SU-DHL-6 (cell line): ENCODE measurements around the gene OGDH.

ENCODE experiments used
- H2AFZ ChIP-seq: fragments of 200-600 bp; sonication (generic); 2 replicates; pipeline ENCODE4 v1.6.1; 2014; ENCODE audit warnings: low read depth, mild to moderate bottlenecking, moderate library complexity, mixed read lengths, antibody characterized with exemption, low read length; ENCODE audit not compliant: severe bottlenecking
- H3F3A ChIP-seq: fragments of 200-600 bp; shearing (Covaris generic); 2 replicates; pipeline ENCODE4 v1.6.0; 2016; ENCODE audit warnings: antibody characterized with exemption, mild to moderate bottlenecking; ENCODE audit not compliant: insufficient read depth
- H3K27ac ChIP-seq: fragments of 200-600 bp; sonication (generic); 2 replicates; pipeline ENCODE4 v1.5.1; 2016; ENCODE audit warnings: low read depth, mild to moderate bottlenecking, low read length, moderate library complexity, mixed read lengths
- H3K27me3 ChIP-seq: fragments of 200-600 bp; sonication (generic), shearing (Covaris generic); 2 replicates; pipeline ENCODE4 v1.6.0; 2014; ENCODE audit warnings: mild to moderate bottlenecking, low read length
- H3K36me3 ChIP-seq: fragments of 200-600 bp; sonication (generic); 2 replicates; pipeline ENCODE4 v1.6.1; 2014; ENCODE audit warnings: mild to moderate bottlenecking, low read length, mixed read lengths
- H3K4me2 ChIP-seq: fragments of 300-600, 200-600 bp; shearing (Covaris generic), sonication (generic); 2 replicates; pipeline ENCODE4 v1.6.0; 2014; ENCODE audit warnings: low read length, low read depth, mild to moderate bottlenecking; ENCODE audit not compliant: poor library complexity, severe bottlenecking
- H3K4me3 ChIP-seq: fragments of 200-600 bp; sonication (generic); 2 replicates; pipeline ENCODE4 v1.5.1; 2014; ENCODE audit warnings: antibody characterized with exemption, low read length, mild to moderate bottlenecking, mixed read lengths; ENCODE audit not compliant: insufficient read depth, poor library complexity, severe bottlenecking
- H3K79me2 ChIP-seq: fragments of 200-600 bp; sonication (generic); 2 replicates; pipeline ENCODE4 v1.6.1; 2014; ENCODE audit warnings: mild to moderate bottlenecking, low read length, moderate library complexity; ENCODE audit not compliant: insufficient read depth
- H3K9ac ChIP-seq: fragments of 200-600 bp; sonication (generic); 2 replicates; pipeline ENCODE4 v1.7.0; 2014; ENCODE audit warnings: mild to moderate bottlenecking, low read length
- H3K9me2 ChIP-seq: fragments of 200-600 bp; sonication (generic); replicated peaks from 2 replicates; pipeline ENCODE4 v1.6.1; 2014; ENCODE audit warnings: low read length; ENCODE audit not compliant: insufficient read depth
- H3K9me3 ChIP-seq: fragments of 200-600 bp; sonication (generic); 2 replicates; pipeline ENCODE4 v1.6.1; 2014; ENCODE audit warnings: low read length, mixed read lengths; ENCODE audit not compliant: insufficient read depth
- H4K20me1 ChIP-seq: fragments of 200-600 bp; sonication (generic); 2 replicates; pipeline ENCODE4 v1.6.1; 2014; ENCODE audit warnings: low read depth, mild to moderate bottlenecking, antibody characterized with exemption, low read length, moderate library complexity, mixed read lengths
- CTCF ChIP-seq: fragments of 200-600 bp; sonication (generic); IDR thresholded peaks from one replicate; pipeline ENCODE4 v1.5.1; 2017; ENCODE audit warnings: antibody characterized with exemption, mild to moderate bottlenecking, low read length, moderate library complexity; ENCODE audit not compliant: insufficient read depth, poor library complexity, severe bottlenecking
- EZH2phosphoT487 ChIP-seq: fragments of 200-600 bp; sonication (generic), shearing (Covaris generic); conservative IDR thresholded peaks from 2 replicates; pipeline ENCODE4 v1.6.1; 2018; ENCODE audit warnings: mild to moderate bottlenecking, antibody characterized with exemption, low read length, moderate library complexity, mixed read lengths

OGDH gene

GRCh38 chr7:44674381-44674780 is 68.0 kb downstream of the OGDH start:
- H3K9ac ChIP-seq: no peak overlapping the region
- no peak overlapping the region for H3K27ac ChIP-seq
- H4K20me1 ChIP-seq: no peaks in the 10 kb centered on the region
- H3K9me2 ChIP-seq: no peaks in the 10 kb centered on the region
- no peaks in the 10 kb centered on the region for H3K36me3 ChIP-seq
- H2AFZ ChIP-seq: no peak overlapping the region
- no peaks in the 10 kb centered on the region for H3F3A ChIP-seq
- H3K27me3 ChIP-seq: no peaks in the 10 kb centered on the region
- H3K9me3 ChIP-seq: no peaks in the 10 kb centered on the region
- H3K79me2 ChIP-seq: no peaks in the 10 kb centered on the region
- no peak overlapping the region for H3K4me2 ChIP-seq
- H3K4me3 ChIP-seq: no peak overlapping the region
- TF ChIP-seq CTCF (no peak), EZH2phosphoT487 (no peak)

GRCh38 chr7:44676776-44677175 is 70.3 kb downstream of the OGDH start:
- Histone ChIP-seq H3K27me3 (no peaks in the 10 kb centered on the region), H3K9me2 (no peaks in the 10 kb centered on the region), H2AFZ (no peak overlapping the region), H3K27ac (no peak overlapping the region), H3F3A (no peaks in the 10 kb centered on the region), H3K4me3 (no peak overlapping the region), H3K79me2 (no peaks in the 10 kb centered on the region), H3K36me3 (no peaks in the 10 kb centered on the region), H3K9ac (no peak overlapping the region), H4K20me1 (no peaks in the 10 kb centered on the region), H3K9me3 (no peaks in the 10 kb centered on the region), H3K4me2 (no peak overlapping the region)
- no peak for TF ChIP-seq EZH2phosphoT487
- no peak for TF ChIP-seq CTCF

- Histone ChIP-seq H3K4me2 (no peak overlapping the region), H3K4me3 (no peak overlapping the region), H3K79me2 (no peaks in the 10 kb centered on the region), H3F3A (no peaks in the 10 kb centered on the region), H3K9ac (no peak overlapping the region), H3K27me3 (no peaks in the 10 kb centered on the region), H3K9me2 (no peaks in the 10 kb centered on the region), H3K36me3 (no peaks in the 10 kb centered on the region), H3K27ac (no peak overlapping the region), H3K9me3 (no peaks in the 10 kb centered on the region), H2AFZ (no peak overlapping the region), H4K20me1 (no peaks in the 10 kb centered on the region)
- no peak for TF ChIP-seq CTCF
- no peak for TF ChIP-seq EZH2phosphoT487
These were observed 71.7 kb downstream of the OGDH start for GRCh38 chr7:44678101-44678470.
